ENCODE data around the gene LRP1. TPM values are rescaled to one million over a fixed set of nuclear protein-coding genes. Genes with fewer than 3 reads are reported as not detected.

Gene LRP1
- polyA plus RNA-seq, 1 donor (not counting 4 experiments of a cell fraction or from before 2014, with no cell fraction given): 4.9 TPM

DNA sequence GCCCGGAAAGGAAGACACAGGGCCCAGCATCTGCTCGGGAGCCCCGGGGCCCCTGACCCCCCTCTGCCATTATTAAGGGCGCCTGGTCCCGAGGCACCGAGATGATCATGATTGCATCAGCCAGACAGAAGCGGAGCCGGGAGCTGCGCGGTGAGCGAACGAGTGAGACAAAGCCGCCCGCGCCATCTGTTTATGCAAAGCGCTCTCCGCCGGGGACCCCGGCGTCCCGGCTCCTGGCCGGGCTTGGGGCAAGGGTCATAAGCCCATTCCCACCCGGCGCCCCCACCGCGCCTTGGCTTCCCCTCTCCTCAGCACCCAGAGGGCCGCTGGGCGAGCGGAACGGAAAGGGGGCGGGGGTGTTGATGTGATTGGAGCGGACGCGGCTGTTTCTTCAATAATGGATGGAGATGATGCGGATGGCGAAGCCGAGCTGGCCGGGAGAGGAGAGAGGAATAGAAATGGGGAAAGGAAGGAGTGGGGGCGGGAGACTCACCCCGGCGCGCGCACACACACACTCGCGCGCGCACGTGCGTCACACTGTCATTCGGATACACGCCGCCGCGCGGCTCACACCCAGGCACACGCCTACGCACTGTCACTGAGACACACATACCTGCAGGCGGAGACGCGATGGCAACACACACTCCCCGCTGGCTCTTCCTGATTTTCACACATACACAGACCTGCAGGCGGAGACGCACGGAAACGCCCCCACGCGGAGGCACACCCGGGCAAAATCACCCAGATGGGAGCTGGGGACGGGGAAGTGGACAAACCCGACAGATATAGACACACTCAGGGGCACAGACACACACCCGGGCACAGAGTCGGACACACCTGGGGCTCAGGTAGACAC lies 112.0 kb downstream of the LRP1 start:
- H3K27me3 ChIP-seq (ENCODE audit: control insufficient read depth, extremely low read depth, insufficient read depth, low read length): peaks cover 57% of the 10 kb centered on the region
- H3K4me3 ChIP-seq (ENCODE audit: control insufficient read depth in 2 of 3, extremely low read depth in 1 of 3, insufficient read depth in 2 of 3, low read depth in 1 of 3, low read length in 3 of 3): peak overlapping the region; percentile 35 to 80 (median 70)
- no peaks in the 10 kb centered on the region for H3K36me3 ChIP-seq (ENCODE audit: control insufficient read depth in 2 of 2, extremely low read depth in 1 of 2, insufficient read depth in 2 of 2, low read length in 2 of 2)
- no peak for TF ChIP-seq EZH2 (IDR thresholded peaks at IDR 0.05; ENCODE audit: low read length)
- no peak for TF ChIP-seq CTCF (optimal IDR thresholded peaks at IDR 0.05 in 1 of 3, IDR thresholded peaks at IDR 0.05 in 1 of 3, conservative IDR thresholded peaks at IDR 0.05 in 1 of 3; ENCODE audit: extremely low read depth in 1 of 3, insufficient read depth in 2 of 3, low read length in 3 of 3)
- H3K27ac ChIP-seq (ENCODE audit: control insufficient read depth, insufficient read depth, low read length): no peak overlapping the region
- dilution Hi-C loops (cut with MboI; ENCODE audit: extremely low pct_ligation_motif_present, low sequenced_read_pairs): no loop called here
- peak overlapping the region; percentile 65 for H3K9ac ChIP-seq (ENCODE audit: control insufficient read depth, extremely low read depth, insufficient read depth, low read length)
- H3K4me2 ChIP-seq (ENCODE audit: control insufficient read depth, extremely low read depth, insufficient read depth, low read depth, low read length): peak overlapping the region; percentile 94
- H3K9me1 ChIP-seq (ENCODE audit: control insufficient read depth, extremely low read depth, insufficient read depth, low read length): no peaks in the 10 kb centered on the region
- peak overlapping the region; percentile 11 for H2AFZ ChIP-seq (ENCODE audit: control insufficient read depth, low read length)
- H3K9me3 ChIP-seq (ENCODE audit: control insufficient read depth, low read depth, low read length): no peaks in the 10 kb centered on the region
- no peaks in the 10 kb centered on the region for H3K79me2 ChIP-seq (ENCODE audit: control insufficient read depth, insufficient read depth, low read length)
- H3K4me1 ChIP-seq (ENCODE audit: control insufficient read depth, extremely low read depth, insufficient read depth, low read length): peaks cover 65% of the 10 kb centered on the region
- H4K20me1 ChIP-seq (ENCODE audit: control insufficient read depth, extremely low read depth, insufficient read depth, low read length): no peaks in the 10 kb centered on the region
- no peak for DNase-seq (ENCODE audit: low read depth, low spot score)
- FAIRE-seq: no peak

DNA sequence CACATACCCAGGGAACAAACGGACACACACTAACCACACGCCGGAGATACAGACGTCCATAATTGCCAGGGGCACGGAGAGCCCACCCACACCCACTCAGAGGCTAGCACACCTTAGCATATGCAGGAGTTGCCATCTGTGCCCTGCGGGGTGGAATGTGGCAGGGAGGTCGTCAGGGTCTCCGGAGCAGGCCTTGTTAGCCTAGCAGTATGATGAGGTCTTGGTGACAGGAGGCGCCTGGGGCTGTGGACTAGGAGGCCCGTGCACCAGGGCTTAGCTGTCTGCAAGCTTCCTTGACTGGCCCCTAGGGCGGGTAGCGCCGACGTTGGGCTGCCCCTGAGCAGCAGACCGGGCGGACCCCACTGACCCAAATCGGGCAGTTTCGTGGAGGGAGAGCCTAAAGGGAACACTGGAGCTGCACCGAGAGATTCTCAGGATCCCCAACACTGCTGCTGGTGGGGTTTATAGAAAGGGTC lies 112.7 kb downstream of the LRP1 start:
- no peak for TF ChIP-seq EZH2 (IDR thresholded peaks at IDR 0.05; ENCODE audit: low read length)
- TF ChIP-seq CTCF (optimal IDR thresholded peaks at IDR 0.05 in 1 of 3, IDR thresholded peaks at IDR 0.05 in 1 of 3, conservative IDR thresholded peaks at IDR 0.05 in 1 of 3; ENCODE audit: extremely low read depth in 1 of 3, insufficient read depth in 2 of 3, low read length in 3 of 3): no peak
- no peak for FAIRE-seq
- H3K4me3 ChIP-seq (ENCODE audit: control insufficient read depth in 2 of 3, extremely low read depth in 1 of 3, insufficient read depth in 2 of 3, low read depth in 1 of 3, low read length in 3 of 3): peak overlapping the region in 2 of 3 experiments; percentile 35 to 80
- H3K79me2 ChIP-seq (ENCODE audit: control insufficient read depth, insufficient read depth, low read length): no peaks in the 10 kb centered on the region
- H3K4me1 ChIP-seq (ENCODE audit: control insufficient read depth, extremely low read depth, insufficient read depth, low read length): peaks cover 58% of the 10 kb centered on the region
- H3K27ac ChIP-seq (ENCODE audit: control insufficient read depth, insufficient read depth, low read length): no peak overlapping the region
- peaks cover 57% of the 10 kb centered on the region for H3K27me3 ChIP-seq (ENCODE audit: control insufficient read depth, extremely low read depth, insufficient read depth, low read length)
- H2AFZ ChIP-seq (ENCODE audit: control insufficient read depth, low read length): no peak overlapping the region
- H3K4me2 ChIP-seq (ENCODE audit: control insufficient read depth, extremely low read depth, insufficient read depth, low read depth, low read length): peak overlapping the region; percentile 94
- no peaks in the 10 kb centered on the region for H3K9me1 ChIP-seq (ENCODE audit: control insufficient read depth, extremely low read depth, insufficient read depth, low read length)
- H3K9me3 ChIP-seq (ENCODE audit: control insufficient read depth, low read depth, low read length): no peaks in the 10 kb centered on the region
- no peak for DNase-seq (ENCODE audit: low read depth, low spot score)
- dilution Hi-C loops (cut with MboI; ENCODE audit: extremely low pct_ligation_motif_present, low sequenced_read_pairs): no loop called here
- H3K9ac ChIP-seq (ENCODE audit: control insufficient read depth, extremely low read depth, insufficient read depth, low read length): no peak overlapping the region
- H4K20me1 ChIP-seq (ENCODE audit: control insufficient read depth, extremely low read depth, insufficient read depth, low read length): no peaks in the 10 kb centered on the region
- H3K36me3 ChIP-seq (ENCODE audit: control insufficient read depth in 2 of 2, extremely low read depth in 1 of 2, insufficient read depth in 2 of 2, low read length in 2 of 2): no peaks in the 10 kb centered on the region
